Stimulated activated CD8-positive, alpha-beta memory T cell treated with anti-CD3 and anti-CD28 coated beads, Interleukin-15, amount 100 ng/mL, for 1 hour (primary cell): ENCODE data around the gene AFF1.
"Not testable (repeated sequence)": the region's sequence is repeated elsewhere in the genome, so short reads cannot be mapped to it uniquely, and the experiment has no call there.

ENCODE experiments used
- DNase-seq: peaks from one replicate; pipeline ENCODE4 v3.0.0-alpha.2; 2020; ENCODE audit warnings: low read depth

The AFF1 gene

DNA sequence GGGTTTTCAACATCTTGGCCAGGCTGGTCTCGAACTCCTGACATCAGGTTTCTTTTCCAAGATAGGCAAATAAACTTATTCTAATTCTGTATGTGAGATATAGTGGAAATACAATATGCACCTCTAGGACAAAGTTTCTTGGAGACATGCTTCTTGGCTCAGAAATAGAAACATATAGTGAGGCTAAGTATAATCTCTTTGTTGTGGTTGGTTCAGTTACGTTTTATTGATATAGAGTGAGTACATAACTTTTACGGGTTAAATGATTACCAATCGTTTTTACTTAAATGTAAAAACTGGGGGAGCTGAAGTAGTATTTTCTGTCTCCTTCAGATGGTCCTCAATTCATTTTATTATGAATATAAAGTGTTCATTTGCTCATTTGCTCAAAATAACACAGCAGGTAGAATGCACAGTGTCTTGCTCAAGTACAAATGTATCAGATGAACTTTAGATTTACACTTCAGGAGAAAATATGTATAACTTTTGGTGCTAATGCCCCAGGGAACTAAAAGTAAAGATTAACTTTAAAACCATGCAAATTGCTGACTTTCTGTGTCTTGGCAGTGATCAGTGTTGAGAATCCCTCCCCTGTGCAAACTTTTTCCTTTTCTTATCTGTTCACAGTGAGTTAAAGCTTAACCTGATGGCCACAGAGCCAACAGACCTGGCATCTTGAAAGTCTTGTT is 77.6 kb downstream of the AFF1 start:
- no peak for DNase-seq

DNA sequence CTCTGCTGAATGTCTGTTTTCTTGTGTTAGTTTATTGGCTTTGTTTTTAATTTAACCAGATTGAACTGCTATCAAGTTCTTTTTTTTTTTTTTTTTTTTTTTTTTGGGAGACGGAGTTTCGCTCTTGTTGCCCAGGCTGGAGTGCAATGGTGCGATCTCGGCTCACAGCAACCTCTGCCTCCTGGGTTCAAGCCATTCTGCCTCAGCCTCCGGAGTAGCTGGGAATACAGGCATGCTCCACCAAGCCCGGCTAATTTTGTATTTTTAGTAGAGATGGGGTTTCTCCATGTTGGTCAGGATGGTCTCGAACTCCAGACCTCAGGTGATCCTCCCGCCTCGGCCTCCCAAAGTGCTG is 78.1 kb downstream of the AFF1 start:
- DNase-seq = not testable (repeated sequence)

DNA sequence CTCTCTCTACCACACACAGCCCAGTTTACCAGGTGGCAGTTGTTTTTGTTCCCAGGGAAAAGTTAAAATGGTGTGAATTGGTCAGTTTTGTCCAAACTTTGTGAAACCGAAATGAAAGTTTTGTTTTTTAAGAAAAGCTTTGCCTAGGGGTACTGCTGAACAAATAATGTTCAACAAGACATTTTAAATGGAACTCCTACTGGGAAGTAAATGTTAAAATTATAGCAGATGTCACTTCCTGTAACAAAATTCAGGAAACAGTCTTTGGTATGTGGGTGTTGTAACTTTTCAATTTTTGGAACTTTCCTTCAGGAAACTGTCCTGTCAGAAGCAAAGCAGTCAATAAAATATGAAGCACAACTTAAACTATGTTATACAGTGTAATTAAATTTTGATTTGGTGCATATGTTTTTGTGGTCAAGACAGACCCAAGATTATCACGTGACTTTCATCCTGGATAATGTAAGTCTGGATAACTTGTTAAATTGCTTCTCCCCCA is 79.5 kb downstream of the AFF1 start:
- DNase-seq = no peak

DNA sequence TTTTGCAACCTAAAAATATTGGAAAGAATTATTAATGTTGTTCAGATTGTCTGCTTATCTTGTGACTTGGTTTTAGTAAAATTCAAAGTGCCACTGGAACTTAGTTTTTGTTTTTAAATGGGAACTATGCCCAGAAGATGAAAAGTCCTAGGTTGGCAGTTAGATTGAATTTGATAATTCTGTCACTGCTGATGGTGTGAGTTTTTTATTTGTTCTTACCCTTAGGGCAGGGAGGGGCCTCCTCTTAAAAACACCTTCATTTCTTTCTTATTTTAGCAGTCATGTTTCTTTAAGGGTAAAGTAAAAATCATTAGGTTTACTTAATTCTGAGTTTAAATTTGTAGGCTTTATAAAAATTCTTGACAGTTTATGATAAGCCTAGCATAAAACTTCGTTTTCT is 80.6 kb downstream of the AFF1 start:
- no peak for DNase-seq

DNA sequence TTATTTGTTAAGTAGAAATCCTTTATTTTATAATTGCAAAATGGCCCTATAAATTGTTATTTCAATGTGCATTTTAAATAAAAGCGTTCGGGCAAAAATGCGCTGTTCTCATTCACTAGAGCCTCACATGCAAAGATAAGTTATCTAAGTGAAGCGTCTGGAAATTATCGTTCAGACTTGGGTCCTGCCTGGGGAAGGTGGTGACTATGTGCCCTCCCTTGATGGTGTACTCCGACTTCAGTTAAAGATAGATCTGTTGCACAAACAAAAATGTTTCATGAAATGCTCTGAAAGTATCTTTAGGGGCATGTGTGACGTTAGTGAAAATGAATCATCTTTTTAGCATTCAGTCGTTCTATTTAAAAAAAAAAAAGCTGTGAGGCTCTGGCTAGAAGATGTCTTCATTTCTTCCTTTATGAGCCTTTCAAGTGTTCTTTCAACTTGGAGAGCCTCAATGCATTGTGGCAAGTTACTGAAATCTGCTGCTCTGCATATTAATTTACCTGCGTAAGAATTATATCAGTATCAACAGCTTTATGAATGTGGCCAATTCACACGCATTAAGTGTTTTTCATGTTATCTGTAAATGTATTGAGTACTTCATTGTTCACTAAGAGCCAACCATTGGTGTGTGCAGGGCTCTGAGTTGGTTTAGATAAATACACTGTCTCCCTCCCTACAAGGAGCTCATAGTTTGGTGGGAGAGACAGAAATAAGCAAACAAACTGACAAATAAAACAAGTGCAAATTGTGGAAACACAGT is 83.0 kb downstream of the AFF1 start:
- no peak for DNase-seq

DNA sequence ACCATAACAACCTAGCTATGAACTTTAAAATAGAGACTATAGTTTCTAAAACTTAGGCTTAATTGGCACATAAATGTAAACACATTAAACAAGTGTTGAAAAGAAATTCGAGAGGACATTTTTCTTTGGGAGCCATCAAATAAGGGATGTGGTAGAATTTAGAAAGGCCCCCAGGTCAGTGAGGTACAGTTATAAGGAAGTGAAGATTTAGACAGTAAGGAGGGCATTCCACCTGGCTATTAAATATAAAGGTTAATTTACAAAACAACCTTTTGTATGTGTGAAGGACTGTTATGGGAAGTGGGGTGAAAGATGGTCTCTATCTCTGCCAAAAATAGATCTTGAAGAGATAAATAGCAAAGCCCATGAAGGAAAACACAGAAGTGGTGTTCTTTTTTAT is 83.9 kb downstream of the AFF1 start:
- no peak for DNase-seq

DNA sequence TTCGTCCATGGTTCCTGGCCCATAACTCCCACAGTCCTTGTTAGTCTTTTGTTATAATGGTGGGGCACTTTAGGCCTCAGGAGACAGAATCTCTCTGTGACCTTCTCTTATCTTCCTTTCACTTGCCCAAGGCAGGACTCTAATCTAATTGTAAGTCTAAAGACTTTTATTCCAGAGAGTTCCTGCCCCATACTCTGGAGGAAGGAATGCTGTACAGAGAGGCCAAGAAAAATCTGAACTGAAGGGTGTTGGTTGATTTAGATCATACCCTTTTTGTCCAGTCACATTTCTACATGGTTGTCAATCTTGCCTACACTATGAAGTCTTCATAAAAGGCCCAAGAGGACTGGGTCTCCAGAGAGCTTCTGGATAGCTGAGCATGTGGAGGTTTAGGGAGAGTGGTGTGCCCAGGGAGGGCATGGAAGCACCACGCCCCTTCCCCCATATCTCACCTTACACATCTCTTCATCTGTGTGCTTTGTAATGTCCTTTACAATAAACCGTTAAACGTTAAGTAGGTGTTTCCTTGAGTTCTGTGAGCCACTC is 84.5 kb downstream of the AFF1 start:
- DNase-seq = no peak

DNA sequence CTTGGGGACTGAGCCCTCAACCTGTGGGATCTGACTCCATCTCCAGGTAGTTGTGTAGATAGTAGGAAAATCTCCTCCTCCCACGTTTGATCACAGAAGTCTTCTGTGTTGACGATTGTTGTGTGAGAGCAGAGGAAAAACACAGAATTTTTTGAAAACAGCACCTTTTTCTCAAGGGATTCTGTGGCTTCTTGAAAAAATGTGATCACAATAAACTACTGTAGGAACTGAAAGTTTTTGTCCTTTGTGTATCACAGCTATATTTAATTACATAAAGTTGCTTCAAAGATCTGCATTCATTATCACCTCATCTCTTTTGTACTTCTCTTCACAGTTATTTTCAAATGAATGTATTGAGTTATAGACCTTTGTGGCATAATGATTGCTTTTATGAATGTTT is 85.1 kb downstream of the AFF1 start:
- DNase-seq = no peak

DNA sequence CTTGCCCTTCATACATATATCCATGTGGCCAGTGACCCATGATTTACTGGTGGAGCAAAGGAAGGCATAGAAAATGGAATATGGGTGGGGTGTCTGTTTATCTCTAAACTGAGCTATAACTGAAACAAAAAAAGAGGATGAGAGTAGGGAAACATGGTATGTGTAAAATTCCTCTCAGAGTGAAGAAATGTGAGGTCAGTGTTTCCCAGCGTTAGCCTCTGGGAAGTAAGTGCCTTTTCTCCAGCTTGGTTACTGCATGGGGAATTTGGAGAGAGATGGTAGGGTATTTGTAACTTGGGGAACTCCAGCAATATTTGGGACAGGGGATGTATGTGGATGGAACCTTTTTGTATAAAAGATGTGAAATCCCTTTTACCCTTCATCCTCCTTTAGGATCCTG is 89.4 kb downstream of the AFF1 start:
- no peak for DNase-seq

DNA sequence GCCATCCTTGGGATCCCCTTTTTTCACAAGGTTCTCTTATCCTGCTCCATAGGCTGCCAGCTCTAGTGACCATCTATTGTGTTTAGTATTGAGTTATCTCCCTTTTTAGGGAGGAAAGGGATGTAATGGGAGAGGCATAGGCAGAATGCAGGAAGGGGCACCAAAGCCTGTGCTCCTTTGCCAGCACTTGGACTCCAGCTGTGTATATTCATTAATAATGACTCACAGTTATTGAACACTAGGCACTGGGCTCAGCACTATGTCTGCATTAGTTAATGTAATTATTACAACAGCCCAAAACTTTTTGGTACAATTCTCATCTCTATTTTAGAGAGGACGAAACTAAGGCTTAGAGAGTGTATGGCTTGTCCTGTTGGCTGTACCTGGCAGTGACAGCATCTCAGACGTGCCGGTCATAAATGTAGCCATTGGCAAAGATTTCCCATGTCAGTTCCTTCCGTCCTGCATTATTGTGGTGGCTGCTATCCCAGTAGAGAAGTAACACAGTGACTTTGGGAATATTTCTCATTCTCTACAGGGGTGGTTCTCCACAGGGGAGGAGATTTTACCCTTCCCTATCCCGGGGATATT is 90.3 kb downstream of the AFF1 start:
- no peak for DNase-seq

DNA sequence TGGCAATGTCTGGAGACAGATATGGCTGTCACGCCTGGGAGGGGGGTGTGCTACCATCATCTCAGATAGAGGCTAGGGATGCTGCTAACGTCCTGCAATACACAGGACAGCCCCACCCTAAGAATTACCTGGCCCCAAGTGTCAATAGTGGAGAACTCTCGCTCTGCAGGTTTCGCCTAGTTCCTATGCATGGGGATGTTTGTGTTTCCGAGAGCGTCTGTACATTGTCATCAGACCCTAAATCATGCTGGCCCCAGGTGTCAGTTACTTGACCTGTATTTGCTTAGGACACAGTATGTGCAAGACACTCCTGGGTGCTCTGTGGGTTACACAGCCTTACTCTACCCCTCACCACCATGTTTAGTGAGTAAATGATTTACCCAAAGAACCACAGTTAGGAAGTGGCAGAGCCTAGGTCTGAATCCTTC is 90.8 kb downstream of the AFF1 start:
- no peak for DNase-seq

DNA sequence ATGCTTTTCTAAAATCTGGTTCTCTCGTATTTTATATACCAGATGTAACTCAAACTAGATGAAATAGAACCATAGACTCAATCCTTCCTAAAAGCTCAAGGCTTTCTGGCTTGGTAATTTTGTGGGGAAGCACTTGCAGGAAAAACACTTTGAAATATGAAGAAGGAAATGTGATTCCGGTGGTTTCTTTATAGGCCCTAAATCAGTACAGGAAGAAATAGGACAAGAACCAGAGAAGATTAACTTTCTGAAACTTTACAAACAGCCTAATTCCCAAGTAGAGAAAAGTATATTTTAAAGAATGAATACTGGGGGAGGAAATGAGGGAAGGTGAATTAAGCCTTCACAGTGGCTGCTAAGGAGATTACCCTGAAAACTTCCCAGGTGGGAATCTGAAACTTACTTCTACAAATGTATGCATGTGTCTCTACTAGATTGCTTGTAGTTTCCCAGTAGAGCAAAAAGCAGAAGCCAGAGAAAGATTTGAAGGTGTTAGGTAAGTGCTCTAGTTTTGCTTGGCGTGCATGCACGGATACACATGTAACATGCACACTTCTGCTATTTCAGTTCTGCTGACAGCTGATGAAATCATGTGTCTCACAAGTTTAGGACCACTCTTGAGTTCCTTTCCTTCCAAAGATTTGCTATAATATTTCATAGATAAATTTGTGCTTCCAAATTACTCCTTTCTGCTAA is 92.1 kb downstream of the AFF1 start:
- no peak for DNase-seq

DNA sequence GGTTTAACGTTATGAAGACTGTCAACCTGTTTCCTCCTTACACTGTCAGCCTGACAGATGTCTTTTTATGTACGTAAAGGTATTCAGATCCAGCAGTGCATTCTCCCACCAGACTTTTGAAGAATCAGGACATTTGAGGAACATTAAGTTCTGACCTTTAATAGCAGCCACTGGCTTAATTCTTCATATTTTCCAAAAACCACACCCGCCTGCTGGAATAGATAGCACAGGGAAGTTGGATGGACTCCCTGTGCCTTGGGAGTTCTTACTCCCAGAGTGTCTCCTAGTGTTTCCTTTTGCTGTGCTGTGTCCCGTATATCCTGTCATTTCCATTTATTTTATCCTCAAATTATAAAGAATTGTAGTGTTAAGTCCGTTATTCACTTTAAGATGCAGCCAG is 94.5 kb downstream of the AFF1 start:
- DNase-seq = no peak

DNA sequence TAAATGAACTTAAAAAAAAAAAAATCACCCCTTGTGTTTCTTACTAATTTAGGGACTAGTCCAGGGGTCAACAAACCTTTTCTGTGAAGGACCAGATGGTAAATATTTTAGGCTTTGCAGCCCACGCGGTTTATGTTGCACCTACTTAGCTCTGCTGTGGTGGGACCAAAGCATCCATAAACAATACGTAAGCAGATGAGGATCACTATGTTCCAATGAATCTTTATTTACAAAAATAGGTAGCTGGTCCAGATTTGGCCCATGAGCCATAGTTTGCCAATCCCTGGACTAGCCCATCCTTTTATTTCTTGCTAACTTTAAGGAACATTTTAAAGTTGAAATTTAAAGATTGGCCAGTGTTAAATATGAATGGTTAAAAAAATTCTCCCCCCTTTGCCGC is 95.3 kb downstream of the AFF1 start:
- no peak for DNase-seq

DNA sequence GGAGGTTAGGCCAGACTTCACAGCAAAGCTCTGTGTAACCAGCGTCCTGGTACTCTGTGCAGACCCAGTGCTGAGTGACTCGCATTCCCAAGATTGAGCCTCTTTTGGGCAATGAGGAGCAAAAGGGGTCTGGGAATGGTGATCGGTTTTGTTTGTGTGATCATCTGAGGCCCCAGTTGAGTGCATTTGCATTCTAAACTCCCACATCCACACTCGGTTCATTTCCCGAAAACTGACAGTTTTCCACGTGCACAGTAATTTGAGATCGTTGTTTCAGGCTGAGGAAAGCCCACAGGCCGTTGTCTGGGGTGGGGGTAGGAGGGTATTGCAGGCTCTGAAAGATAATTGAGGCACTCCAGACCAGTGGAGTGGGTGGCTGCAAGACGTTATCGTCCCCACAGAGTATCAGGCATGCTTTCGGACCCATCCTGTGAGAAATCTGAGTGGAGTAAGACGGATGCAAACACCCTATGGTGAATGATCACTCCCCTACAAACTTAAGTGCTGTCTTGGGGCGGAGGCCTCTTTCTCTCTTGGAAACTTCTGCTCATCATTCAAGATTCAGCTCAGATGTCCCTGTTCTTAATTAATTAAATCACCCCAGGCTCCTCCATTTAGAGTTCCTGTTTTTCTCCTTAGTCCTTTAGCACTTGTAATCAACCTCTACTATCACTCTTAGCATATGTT is 96.1 kb downstream of the AFF1 start:
- DNase-seq = no peak

DNA sequence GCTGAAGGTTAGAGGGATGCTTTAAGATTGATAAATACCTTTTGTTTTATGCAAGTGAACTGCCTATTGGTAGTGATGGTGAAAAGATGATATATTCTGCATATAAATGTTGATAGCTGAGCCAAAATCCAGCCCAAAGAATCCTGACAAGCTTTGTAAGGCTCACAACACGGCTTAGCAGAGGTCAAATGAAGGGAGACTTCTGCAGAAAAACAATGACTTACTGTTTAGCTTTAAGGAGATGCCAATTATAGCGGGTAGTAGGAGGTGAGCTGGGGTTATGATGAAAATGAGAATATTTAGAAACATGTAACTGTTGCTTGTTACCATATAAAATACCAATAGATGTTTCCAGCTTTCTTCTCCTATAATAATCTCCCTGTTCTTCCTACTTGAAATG is 97.1 kb downstream of the AFF1 start:
- no peak for DNase-seq

DNA sequence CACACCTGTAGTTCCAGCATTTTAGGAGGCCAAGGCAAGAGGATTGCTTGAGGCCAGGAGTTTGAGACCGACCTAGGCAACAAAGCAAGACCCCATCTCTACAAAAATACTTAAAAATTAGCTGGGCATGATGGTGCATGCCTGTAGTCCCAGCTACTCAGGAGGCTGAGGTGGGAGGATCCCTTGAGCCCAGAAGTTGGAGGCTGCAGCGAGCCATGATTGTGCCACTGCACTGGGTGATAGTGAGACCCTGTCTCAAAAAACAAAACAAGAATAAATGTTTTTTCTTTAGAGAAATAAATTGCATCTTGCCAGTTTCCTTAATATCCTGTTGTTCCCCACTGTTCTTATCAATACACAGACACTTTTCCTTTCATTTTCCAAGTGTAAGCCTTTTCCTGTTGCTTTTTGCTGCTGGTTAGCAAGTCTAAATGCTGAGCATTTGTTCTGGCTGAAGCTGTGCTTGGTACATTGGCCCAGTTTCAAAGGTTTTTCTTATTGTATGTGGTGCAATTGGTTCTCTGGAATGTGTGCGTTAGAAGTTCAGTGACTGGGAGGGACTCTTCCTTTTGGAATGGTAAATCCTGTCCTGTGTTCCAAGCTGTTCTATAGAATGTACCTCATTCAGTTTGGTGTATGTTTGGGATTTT is 98.2 kb downstream of the AFF1 start:
- DNase-seq = no peak

DNA sequence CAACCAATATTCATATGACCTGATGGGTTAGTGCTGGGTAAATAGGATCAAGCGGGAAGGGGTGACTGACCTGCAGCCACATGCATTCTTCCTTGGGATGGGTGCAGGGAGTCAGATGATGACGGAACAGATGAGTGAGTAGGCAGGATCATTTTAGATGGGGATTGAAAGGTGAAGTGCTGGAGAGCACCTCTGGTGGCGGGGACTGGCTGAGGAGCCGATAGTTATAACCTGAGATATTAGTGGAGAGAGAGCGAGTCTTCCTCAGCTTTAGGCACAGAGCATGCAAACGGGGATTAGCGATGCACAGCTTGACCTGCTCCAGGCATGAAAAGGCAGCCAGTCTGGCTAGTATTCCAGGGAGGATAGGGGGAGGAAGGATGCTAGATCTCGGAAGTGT is 99.1 kb downstream of the AFF1 start:
- no peak for DNase-seq

DNA sequence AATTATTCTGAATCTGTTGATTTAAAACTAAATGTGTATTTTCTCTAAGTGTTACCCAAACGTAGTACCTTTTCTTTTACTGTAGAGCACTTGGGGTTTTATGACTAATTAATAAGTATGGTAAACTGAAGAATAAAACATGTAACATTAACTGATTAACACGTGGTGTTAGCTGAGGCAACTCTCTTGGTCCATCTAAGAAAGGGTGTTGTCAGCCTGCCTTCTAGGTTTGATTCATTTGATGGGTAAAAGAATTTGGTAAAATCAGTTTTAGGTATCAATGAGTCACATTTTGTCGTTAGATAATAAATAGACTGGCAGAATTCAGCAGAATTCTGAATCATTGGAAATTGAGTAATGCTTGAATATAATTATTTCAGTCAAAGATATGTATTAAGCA is 99.7 kb downstream of the AFF1 start:
- no peak for DNase-seq

DNA sequence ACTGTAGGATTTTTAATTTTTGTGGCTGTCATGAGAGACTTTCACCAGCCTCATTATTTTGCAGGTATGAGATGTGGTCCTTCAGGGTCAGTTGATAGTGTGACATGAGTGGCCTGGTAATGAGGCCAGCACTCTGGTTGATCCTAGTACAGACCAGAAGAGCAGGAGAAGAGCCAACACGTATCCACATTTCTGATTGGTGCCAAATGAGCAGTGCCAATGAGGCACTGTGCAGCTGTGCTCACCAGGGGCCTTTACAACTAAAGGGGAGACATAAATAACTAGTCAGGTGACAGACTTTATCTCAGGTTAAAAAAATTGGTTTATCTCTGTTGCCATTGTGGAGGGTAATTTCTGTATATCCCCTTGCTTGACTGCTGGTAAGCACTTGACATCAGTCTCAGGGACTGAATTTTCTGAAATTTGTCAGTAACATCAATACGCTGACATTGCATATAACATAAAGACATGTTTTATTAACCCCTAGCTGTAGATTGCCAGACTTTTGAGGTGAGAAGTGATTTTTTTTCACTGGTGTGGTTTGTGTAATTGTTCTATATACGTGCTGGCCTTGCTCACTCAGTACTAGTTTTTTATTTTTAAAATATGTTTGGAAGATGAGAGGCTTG is 101.2 kb downstream of the AFF1 start:
- no peak for DNase-seq

DNA sequence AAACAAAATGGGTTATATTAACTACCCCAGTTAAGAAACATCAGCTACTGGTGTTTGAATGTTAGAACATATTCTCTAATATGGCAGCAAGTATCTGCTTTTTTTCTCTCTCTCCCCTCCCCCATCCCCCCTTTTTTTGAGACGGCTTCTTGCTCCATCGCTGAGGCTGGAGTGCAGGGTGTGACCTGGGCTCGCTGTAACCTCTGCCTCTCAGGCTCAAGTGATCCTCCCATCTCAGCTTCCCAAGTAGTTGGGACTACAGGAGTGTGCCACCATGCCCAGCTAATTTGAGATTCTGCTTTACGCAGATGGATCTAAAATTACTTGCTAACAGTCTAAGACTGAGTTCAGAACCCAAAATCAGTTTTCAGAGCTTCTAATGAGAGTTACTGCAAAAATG is 101.9 kb downstream of the AFF1 start:
- DNase-seq = no peak
